K562 (cell line): ENCODE results near the gene LTA. TPM values are rescaled to one million over a fixed set of nuclear protein-coding genes. Genes with fewer than 3 reads are reported as not detected.

ENCODE experiments used
- CREB1 ChIP-seq, 2 experiments: sonication (generic) in 1 of 2; formaldehyde crosslinking in 1 of 2; IDR thresholded peaks; 2 replicates each; pipeline versions ENCODE4 v1.6.1 to v1.8.0; 2012 to 2022; ENCODE audit warnings: inconsistent platforms in 1 of 2, mild to moderate bottlenecking in 1 of 2, missing genetic modification reagents in 1 of 2, moderate library complexity in 1 of 2
- CREB5 ChIP-seq: fragments of 250-450 bp; sonication (Bioruptor Pico); IDR thresholded peaks from 2 replicates; pipeline ENCODE4 v1.5.0; 2020; ENCODE audit warnings: mild to moderate bottlenecking
- KLF1 ChIP-seq: fragments of 450-650 bp; IDR thresholded peaks from 2 replicates; pipeline ENCODE4 v1.6.1; 2016; ENCODE audit warnings: missing genetic modification characterization, missing compliant biosample characterization
- MYNN ChIP-seq, 2 experiments: sonication (generic); formaldehyde crosslinking in 1 of 2; IDR thresholded peaks; 2 replicates each; pipeline versions ENCODE4 v1.5.0 to v1.6.1; 2016 to 2020; ENCODE audit warnings: antibody characterized with exemption in 1 of 2, missing genetic modification reagents in 1 of 2
- NR3C1 ChIP-seq: sonication (generic); formaldehyde crosslinking; IDR thresholded peaks from 2 replicates; pipeline ENCODE4 v1.8.1; 2022; ENCODE audit warnings: missing genetic modification reagents
- RFX7 ChIP-seq: fragments of 250-450 bp; sonication (Bioruptor Pico); IDR thresholded peaks from 2 replicates; pipeline ENCODE4 v1.5.1; 2021; ENCODE audit warnings: mild to moderate bottlenecking
- ZBTB9 ChIP-seq: fragments of 450-650 bp; formaldehyde crosslinking; IDR thresholded peaks from 2 replicates; pipeline ENCODE4 v1.4.0; 2020; ENCODE audit warnings: mild to moderate bottlenecking, moderate library complexity
- ZNF511 ChIP-seq: sonication (generic); formaldehyde crosslinking; IDR thresholded peaks from 2 replicates; pipeline ENCODE4 v1.8.0; 2022; ENCODE audit warnings: mild to moderate bottlenecking, missing genetic modification reagents
- ZNF609 ChIP-seq: sonication (generic); formaldehyde crosslinking; IDR thresholded peaks from 2 replicates; pipeline ENCODE4 v1.8.1; 2023; ENCODE audit warnings: missing genetic modification reagents, mild to moderate bottlenecking, borderline replicate concordance
- polyA plus RNA-seq, 8 experiments: library from polyadenylated mRNA; depleted of rRNA in 4 of 8; stranded (reverse) in 5 of 8; unstranded in 3 of 8; fragments of >200 nt; fragmentation: Nextera tagmentation in 2 of 8; fragmentation: Illumina TruSeq in 1 of 8; extraction: Ambion mirVana in 2 of 8; extraction: Trizol in 1 of 8; gene quantifications; 2 replicates each; pipeline versions ENCODE4 v1.2.1 to v1.2.3, GENCODE V29; 2011 to 2014; ENCODE audit warnings: inconsistent platforms in 1 of 8, missing spikeins in 1 of 8
- total RNA-seq, 7 experiments: library from RNA; depleted of rRNA in 6 of 7; stranded (reverse); fragments of >200 nt in 6 of 7; fragmentation: Illumina TruSeq in 2 of 7; extraction: Trizol in 2 of 7; gene quantifications; 2 replicates each; pipeline versions ENCODE4 v1.2.1 to v1.2.3, GENCODE V29; 2011 to 2021; ENCODE audit warnings: low replicate concordance in 1 of 7

LTA gene
- total and polyA plus RNA-seq, 9 of the 15 experiments (the other 6 are each of a cell fraction or from before 2014, with no cell fraction given): 0.80 TPM; not detected in 8

GRCh38 chr6:31580807-31581433 is 8.8 kb downstream of the LTA start (continued):
- peak; percentile 94; the same call in 1 of the 2 replicates for TF ChIP-seq ZNF609 (CRISPR knock-in tag)
- no peak for TF ChIP-seq MYNN (IDR thresholded peaks at IDR 0.05)
- TF ChIP-seq MYNN (CRISPR knock-in tag; IDR thresholded peaks at IDR 0.05): no peak
- TF ChIP-seq ZBTB9 (CRISPR knock-in tag): peak; percentile 78; the same call in 1 of the 2 replicates
- peak; percentile 74 for TF ChIP-seq CREB1 (IDR thresholded peaks at IDR 0.05)
- TF ChIP-seq CREB1 (CRISPR knock-in tag; IDR thresholded peaks at IDR 0.05): peak; percentile 89
- peak; percentile 71; the same call in 1 of the 2 replicates for TF ChIP-seq ZNF511 (CRISPR knock-in tag)
- TF ChIP-seq CREB5 (CRISPR knock-in tag): no peak
- TF ChIP-seq NR3C1 (CRISPR knock-in tag): 0 out of 2 replicates have a peak, but pooled peaks have one; percentile 56
- peak; percentile 45; the same call in 1 of the 2 replicates for TF ChIP-seq KLF1
- TF ChIP-seq RFX7: no peak
